DND-41 (cell line): Measurements from ENCODE around the gene SCGB3A1.

Experiments
- ATAC-seq: fragments of 200-7000 bp; cut with Tn5 transposase; 3 replicates; pipeline ENCODE4 v1.9.1; 2021; ENCODE audit warnings: low read depth; ENCODE audit not compliant: insufficient read depth
- DNase-seq: peaks from one replicate; pipeline ENCODE4 v3.0.0-alpha.2; 2020
- H2AFZ ChIP-seq: 2 replicates; pipeline ENCODE4 v1.6.0; 2012; ENCODE audit warnings: low read depth, low read length
- H3K27ac ChIP-seq: 2 replicates; pipeline ENCODE4 v1.5.1; 2012; ENCODE audit warnings: low read length, inconsistent platforms
- H3K27me3 ChIP-seq: fragments of 200-600 bp; sonication (generic); 2 replicates; pipeline ENCODE4 v1.6.0; 2012; ENCODE audit warnings: low read length, mild to moderate bottlenecking, inconsistent platforms; ENCODE audit not compliant: insufficient read depth, poor library complexity
- H3K36me3 ChIP-seq: 2 replicates; pipeline ENCODE4 v1.5.1; 2012; ENCODE audit warnings: low read length, inconsistent platforms; ENCODE audit not compliant: insufficient read depth
- H3K4me1 ChIP-seq: 2 replicates; pipeline ENCODE4 v1.5.1; 2012; ENCODE audit warnings: mild to moderate bottlenecking, low read length; ENCODE audit not compliant: insufficient read depth
- H3K4me2 ChIP-seq: 2 replicates; pipeline ENCODE4 v1.6.0; 2012; ENCODE audit warnings: mild to moderate bottlenecking, moderate library complexity, low read length, inconsistent platforms; ENCODE audit not compliant: insufficient read depth
- H3K4me3 ChIP-seq, 2 experiments: fragments of 200-600 bp in 1 of 2; shearing (Covaris generic) in 1 of 2; 2 replicates each; pipeline ENCODE4 v1.5.1; 2012 to 2016; ENCODE audit warnings: inconsistent platforms in 2 of 2, low read length in 2 of 2, mild to moderate bottlenecking in 2 of 2, low read depth in 1 of 2, moderate library complexity in 1 of 2
- H3K79me2 ChIP-seq: 2 replicates; pipeline ENCODE4 v1.6.0; 2012; ENCODE audit warnings: low read length, inconsistent platforms; ENCODE audit not compliant: insufficient read depth
- H3K9ac ChIP-seq: 2 replicates; pipeline ENCODE4 v1.6.0; 2012; ENCODE audit warnings: low read depth, mild to moderate bottlenecking, inconsistent platforms, low read length, moderate library complexity
- H3K9me3 ChIP-seq: 2 replicates; pipeline ENCODE4 v1.5.1; 2012; ENCODE audit warnings: low read length, moderate library complexity, mild to moderate bottlenecking, inconsistent platforms; ENCODE audit not compliant: insufficient read depth, severe bottlenecking
- H4K20me1 ChIP-seq: 2 replicates; pipeline ENCODE4 v1.6.0; 2012; ENCODE audit warnings: low read length; ENCODE audit not compliant: insufficient read depth
- CTCF ChIP-seq: IDR thresholded peaks from 2 replicates; pipeline ENCODE4 v1.5.1; 2012; ENCODE audit warnings: borderline replicate concordance, low read length, moderate library complexity, mild to moderate bottlenecking; ENCODE audit not compliant: poor library complexity, severe bottlenecking; ENCODE audit errors: extremely low read depth
- EZH2 ChIP-seq: IDR thresholded peaks from 3 replicates; pipeline ENCODE4 v1.6.1; 2012; ENCODE audit warnings: borderline replicate concordance, low read depth, mild to moderate bottlenecking, moderate library complexity, low read length, inconsistent platforms; ENCODE audit not compliant: severe bottlenecking

SCGB3A1 gene

GRCh38 chr5:180596668-180597231, 5.5 kb upstream of the SCGB3A1 start:
- no peaks in the 10 kb centered on the region for H4K20me1 ChIP-seq
- H3K4me2 ChIP-seq, result no peak overlapping the region

GRCh38 chr5:180596115-180596667, 4.9 kb upstream of the SCGB3A1 start:
- no peaks in the 10 kb centered on the region for H3K27me3 ChIP-seq
- no peaks in the 10 kb centered on the region for H4K20me1 ChIP-seq
- ATAC-seq, result no peak
- DNase-seq, result no peak
- H3K4me1 ChIP-seq, result no peaks in the 10 kb centered on the region
- no peak overlapping the region for H3K9ac ChIP-seq
- no peaks in the 10 kb centered on the region for H3K9me3 ChIP-seq
- no peak overlapping the region for H2AFZ ChIP-seq
- TF ChIP-seq EZH2 (no peak), CTCF (no peak)
- no peak overlapping the region for H3K4me3 ChIP-seq
- H3K4me2 ChIP-seq, result no peak overlapping the region
- H3K36me3 ChIP-seq, result no peaks in the 10 kb centered on the region
- no peaks in the 10 kb centered on the region for H3K79me2 ChIP-seq
- H3K27ac ChIP-seq, result no peak overlapping the region

More at GRCh38 chr5:180596668-180597231, 5.5 kb upstream of the SCGB3A1 start:
- no peaks in the 10 kb centered on the region for H3K79me2 ChIP-seq
- H3K9ac ChIP-seq, result no peak overlapping the region
- no peaks in the 10 kb centered on the region for H3K4me1 ChIP-seq
- H2AFZ ChIP-seq, result no peak overlapping the region
- no peak overlapping the region for H3K4me3 ChIP-seq
- H3K27me3 ChIP-seq, result no peaks in the 10 kb centered on the region
- TF ChIP-seq CTCF, result no peak
- TF ChIP-seq EZH2, result no peak
- H3K36me3 ChIP-seq, result no peaks in the 10 kb centered on the region
- ATAC-seq (no peak), DNase-seq (no peak)
- H3K9me3 ChIP-seq, result no peaks in the 10 kb centered on the region
- no peak overlapping the region for H3K27ac ChIP-seq

GRCh38 chr5:180595381-180596114, 4.2 kb upstream of the SCGB3A1 start:
- no peaks in the 10 kb centered on the region for H3K4me1 ChIP-seq
- no peak overlapping the region for H2AFZ ChIP-seq
- DNase-seq, result no peak
- no peaks in the 10 kb centered on the region for H4K20me1 ChIP-seq
- no peak overlapping the region for H3K4me2 ChIP-seq
- H3K27me3 ChIP-seq, result no peaks in the 10 kb centered on the region
- H3K9me3 ChIP-seq, result no peaks in the 10 kb centered on the region
- ATAC-seq, result no peak
- H3K79me2 ChIP-seq, result no peaks in the 10 kb centered on the region
- H3K27ac ChIP-seq, result no peak overlapping the region
- H3K4me3 ChIP-seq, result no peak overlapping the region
- TF ChIP-seq EZH2 (no peak), CTCF (no peak)
- no peak overlapping the region for H3K9ac ChIP-seq
- no peaks in the 10 kb centered on the region for H3K36me3 ChIP-seq
